UCSD-AML1 (cell line): ENCODE data around the gene OS9.
"Not testable (repeated sequence)": the region's sequence is repeated elsewhere in the genome, so short reads cannot be mapped to it uniquely, and the experiment has no call there.

Experiments used
- DNase-seq: peaks from one replicate; lab custom pipeline; 2025; ENCODE audit not compliant: unreplicated experiment; lab: John Stamatoyannopoulos, UW

Gene OS9

DNA sequence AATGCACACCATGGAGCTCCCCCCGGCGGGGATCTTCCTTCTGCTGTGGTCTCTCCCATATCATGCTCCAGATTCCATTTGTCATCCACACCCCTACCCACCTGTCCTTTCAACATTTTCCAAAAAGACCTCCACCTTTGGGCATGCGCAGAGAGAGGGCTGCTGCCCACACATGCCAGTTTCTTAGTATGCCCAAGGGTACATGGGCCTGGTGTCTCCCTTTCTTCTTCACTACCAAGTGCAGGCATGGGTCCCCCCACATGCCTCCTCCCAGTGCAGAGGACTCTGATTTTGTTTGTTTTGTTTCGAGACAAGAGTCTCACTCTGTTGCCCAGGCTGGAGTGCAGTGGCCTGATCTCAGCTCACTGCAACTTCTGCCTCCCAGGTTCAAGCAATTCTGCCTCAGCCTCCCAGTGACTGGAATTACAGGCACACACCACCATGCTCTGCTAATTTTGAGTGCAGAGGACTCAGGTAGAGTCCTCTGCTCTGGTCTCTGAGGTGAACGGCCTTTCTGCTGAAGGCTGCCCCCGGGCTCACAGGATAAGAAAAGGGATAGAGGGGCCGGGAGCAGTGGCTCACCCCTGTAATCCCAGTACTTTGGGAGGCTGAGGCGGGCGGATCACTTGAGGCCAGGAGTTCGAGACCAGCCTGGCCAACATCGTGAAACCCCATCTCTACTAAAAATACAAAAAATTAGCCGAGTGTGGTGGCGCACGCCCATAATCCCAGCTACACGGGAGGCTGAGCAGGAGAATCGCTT lies 28.1 kb downstream of the OS9 start:
- DNase-seq: not testable (repeated sequence)

GRCh38 chr12:57722716-57723629 lies 29.0 kb downstream of the OS9 start:
- no peak for DNase-seq

DNA sequence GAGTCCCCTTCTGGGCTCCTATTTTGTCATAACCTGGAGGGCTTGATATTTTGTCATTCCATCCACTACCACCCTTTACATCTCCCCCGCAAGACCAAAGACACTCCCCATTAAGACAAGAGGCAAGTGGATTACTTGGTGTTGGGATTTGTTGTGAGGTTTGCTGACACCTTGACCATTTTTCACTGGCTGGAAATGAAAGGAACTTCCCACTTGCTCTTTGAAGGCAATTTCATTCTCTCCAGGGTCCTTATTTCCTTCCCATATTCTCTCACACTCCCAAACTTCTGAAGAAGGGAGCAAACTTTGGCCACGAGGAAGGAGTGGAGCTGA lies 29.7 kb downstream of the OS9 start:
- no peak for DNase-seq

- no peak for DNase-seq
These were observed 30.3 kb downstream of the OS9 start for GRCh38 chr12:57724003-57724935.

DNA sequence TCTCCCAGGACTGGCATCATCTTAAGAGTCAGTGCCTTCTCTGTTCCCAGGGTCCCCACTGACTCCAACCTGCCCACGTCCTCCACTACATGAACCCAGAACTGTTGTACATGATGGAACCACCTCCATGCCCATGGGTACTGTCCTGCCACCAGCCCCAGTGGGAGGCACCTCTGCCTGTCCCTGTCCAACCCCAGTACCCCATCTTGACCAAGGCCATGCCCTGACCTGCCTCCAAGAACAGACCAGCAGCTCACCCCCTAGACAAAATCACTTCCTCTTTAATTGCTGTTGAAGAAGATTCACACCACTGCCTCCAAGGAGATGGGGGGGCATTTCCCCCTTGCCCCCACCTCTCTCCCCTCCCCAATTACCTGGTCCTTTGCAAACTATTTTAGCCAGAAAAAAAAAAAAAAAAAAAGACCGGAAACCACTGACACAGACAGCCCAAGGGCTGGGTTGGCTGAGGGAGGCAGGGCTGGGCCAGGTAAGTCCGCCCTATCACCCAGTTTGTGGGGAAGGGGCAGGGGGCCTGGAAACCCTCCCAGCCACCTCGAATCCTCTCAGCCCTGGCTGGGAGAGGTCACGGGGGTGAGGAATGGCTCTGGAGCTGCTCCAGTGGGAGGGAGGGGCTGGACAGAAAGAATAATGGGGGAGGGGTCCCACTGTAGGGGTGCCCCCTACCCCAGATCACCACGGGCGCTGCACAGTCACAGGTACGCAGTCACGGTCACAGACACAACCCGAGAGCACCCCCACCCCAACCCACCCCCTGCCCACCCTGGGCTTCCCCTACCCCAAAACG lies 31.2 kb downstream of the OS9 start:
- no peak for DNase-seq

DNA sequence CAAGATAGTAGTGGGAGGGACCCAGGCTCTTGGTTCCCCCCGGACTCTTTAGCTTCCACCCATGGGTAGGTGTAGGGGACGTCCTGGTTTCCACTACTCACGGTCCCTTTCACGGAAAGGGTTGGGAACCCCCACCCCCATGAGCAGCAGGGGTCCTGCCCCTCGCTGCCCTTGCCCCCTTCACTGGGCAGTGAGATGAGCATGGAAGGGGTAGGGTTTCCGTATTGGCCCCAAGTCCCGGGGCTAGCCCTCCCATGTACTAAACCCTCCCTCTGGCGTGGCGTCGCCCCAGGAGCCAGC lies 31.9 kb downstream of the OS9 start:
- DNase-seq: no peak

DNA sequence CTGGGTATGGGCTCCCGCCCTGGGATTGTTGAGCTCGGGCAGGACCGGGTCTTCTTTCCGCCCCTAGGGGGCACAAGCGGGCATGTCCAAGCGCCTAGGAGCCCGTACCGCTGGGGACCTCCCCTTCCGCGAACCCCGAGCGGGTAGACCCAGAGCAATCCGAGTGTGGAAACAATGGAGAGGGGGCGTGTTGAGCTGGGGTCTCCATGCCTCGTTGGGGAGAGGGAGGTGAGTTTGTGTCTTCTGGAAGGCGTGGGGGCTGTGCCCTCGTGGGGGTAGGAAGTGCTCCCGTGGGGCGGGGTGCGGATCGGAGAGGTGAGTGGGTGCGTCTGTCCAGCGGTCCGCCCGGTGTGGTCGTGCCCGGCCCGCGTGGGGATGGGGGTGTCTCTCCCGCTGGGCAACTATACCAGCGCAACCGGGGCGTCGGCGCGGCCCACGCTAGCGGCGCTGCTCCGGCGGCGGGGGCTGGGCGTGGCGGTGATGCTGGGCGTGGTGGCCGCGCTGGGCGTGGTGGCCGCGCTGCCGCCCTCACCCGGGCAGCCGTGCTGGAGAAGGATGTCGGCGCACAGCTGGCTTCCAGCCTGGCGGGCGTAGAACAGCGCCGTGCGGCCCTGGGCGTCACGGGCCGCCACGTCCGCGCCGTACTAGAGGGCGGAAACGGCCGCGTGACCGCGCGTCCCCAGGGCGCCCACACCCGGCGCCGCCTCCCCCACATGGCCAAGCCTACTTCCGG lies 32.4 kb downstream of the OS9 start:
- DNase-seq: no peak

DNA sequence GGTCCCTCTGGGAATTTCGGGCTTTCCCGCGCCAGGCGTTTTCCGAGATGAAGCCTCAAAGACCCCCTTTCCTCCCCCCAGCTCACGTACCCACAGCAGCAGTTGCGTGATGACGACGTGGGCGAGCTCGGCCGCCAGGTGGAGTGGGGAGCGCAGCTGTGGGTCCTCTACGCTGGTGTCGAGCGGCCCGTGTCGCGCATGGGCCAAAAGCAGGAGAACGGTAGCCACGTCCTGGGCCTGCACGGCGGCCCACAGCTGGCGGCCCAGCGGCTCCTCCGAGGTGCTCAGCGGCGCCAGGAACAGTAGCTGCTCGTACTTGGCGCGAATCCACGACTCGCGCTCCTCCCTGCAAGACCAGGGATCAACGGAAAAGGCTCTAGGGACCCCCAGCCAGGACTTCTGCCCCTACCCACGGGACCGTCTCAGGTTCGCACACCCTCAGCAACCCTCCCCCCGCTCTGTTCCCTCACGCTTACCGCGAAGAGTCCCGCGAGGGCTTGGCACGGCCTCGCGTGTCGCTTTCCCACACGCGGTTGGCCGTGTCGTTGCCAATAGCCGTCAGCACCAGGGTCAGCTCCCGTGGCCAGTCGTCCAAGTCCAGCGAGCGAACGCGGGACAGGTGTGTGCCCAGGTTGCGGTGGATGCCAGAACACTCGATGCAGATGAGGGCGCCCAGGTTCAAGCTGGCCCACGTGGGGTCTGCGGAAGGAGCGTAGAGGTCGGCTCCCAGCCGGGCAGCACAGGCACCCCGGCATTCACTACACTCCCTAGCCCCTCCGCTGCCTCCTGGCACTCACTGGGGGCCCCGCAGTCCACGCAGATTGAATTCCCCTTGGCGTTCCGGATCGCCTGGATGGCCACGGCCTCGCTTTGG lies 33.2 kb downstream of the OS9 start:
- no peak for DNase-seq

GRCh38 chr12:57727758-57728395 lies 33.9 kb downstream of the OS9 start:
- no peak for DNase-seq

DNA sequence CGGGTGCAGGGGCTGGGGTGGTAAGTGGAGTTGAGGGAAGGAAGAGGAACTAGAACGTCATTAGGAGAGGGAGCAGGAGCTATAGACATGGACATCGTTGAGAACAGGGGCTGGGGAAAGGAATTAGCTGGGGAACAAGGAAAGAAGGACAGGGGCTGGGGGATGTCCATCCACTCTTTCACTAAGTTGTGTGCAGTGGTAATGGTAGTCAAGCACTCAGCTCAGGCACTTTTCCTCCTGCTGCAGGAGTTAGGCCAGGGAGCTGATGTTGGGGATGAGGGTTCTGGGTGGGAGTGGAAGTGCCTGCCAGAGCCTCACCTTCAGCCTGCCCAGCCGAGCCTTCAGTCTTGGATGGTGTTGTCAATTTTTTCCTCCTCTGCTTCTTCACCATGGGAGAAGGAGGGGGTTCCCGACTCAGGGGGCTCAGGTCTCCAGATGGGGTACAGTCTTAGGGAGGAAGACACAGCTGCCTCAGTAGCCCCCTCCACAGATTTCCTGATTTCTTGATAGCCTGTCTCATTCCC lies 35.5 kb downstream of the OS9 start:
- DNase-seq: no peak

DNA sequence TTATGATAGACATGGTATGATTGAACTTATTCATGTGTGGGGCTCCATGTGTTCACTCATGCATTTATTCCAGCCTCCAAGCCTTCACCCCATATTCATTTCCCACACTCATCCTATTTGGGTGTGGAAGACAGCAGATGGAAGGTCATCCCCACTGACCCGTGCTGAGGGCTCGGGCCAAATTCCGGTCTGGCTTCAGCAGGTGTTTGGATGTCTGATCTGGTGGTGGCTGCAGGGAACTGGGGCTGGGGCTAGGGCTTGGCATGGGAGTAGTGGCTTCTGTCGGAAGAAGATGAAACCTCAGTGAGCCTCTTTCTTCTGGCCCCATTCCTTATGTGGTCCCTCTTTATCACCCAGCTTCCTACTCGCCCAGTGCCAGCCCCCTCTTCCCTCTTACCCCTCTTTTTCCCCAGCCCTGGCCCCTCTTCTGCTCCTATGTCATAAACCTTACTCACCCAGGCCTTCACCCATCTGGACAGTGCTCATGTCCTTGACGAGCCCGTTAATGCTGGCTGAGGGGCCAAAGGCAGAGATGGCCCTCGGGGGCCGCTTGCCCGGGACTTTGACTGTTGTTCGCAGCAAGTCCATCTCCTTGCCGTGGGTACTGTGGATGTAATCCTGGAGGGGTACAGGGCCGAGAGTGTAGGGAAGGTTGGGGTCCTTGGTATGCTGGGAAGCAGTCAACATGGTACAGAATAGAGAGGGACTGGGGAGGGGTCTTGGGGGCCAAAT lies 36.6 kb downstream of the OS9 start:
- no peak for DNase-seq

- no peak for DNase-seq
These were observed 37.6 kb downstream of the OS9 start for GRCh38 chr12:57731411-57732080.

GRCh38 chr12:57732270-57732669 lies 38.3 kb downstream of the OS9 start:
- no peak for DNase-seq

DNA sequence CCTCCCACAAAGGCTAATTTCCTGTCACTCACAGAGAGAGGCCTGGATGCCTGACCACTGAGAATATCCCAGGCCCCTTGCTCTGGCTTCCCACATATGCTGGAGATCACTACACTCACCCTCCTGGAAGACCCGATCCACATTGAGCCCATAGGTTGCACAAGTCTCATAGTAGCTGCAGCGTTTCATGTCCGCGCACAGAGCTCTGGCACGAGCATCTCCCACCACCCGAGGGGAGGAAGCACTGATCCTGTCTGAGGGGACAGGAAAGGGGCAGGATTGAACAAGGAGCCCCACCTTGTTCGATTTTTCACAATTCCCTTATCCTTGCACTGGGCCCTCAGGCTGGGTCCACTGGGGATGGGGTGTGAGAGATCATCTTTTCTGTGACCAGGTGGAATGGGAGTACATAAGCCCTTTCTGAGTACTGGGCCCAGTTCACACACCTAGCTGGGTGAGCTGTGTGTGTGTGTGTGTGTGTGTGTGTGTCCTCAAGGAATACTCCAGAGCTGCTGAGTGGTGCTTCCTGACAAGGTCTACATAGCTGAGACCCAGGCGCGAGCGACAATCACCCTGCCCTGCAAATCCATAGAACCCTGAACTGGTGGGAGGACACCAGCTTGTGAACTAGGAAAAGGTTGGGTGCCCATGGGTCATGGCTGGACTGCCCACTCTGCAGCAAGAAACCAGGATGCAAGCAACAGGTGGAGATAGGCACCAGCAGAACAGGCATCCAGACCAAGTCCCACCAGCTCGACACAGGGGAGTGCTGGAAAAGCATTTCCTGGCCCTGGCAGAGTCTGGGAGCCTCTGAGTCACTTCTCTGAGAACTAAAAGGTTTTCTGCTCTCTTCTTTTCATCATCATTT lies 39.0 kb downstream of the OS9 start:
- DNase-seq: no peak

DNA sequence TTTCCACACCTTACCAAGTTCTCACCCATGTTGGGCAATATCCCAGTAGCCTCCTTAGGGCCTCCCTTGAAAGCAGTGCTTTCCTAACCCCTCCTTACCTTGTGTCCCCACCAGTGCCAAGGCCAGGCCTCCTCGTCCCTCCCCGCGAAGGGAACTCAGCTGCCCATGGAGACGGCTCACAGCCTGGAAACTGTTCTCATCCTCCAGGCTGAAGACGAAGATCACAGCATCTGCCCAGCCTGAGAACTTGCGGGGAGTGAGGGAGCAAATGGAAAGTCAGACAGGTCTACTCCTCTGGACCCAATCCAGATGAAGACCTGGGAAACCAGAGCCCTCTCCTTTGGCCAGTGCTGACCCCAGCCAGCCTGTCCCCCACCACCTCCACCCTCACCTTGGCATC lies 40.0 kb downstream of the OS9 start:
- no peak for DNase-seq

- no peak for DNase-seq
These were observed 40.7 kb downstream of the OS9 start for GRCh38 chr12:57734591-57734990.
